H9 (cell line): Measurements from ENCODE around the gene RCC1. TPM values are rescaled to one million over a fixed set of nuclear protein-coding genes. Genes with fewer than 3 reads are reported as not detected.
A peak's percentile ranks its signal among the peaks of the same experiment; 100 is the strongest.

Experiments used
- DNase-seq: peaks from one replicate; pipeline ENCODE4 v3.0.0-alpha.2; 2017
- H2AFZ ChIP-seq: one replicate; pipeline ENCODE4 v1.6.1; 2013; ENCODE audit warnings: mild to moderate bottlenecking, low read length, control low read depth, moderate library complexity
- H2AK5ac ChIP-seq: 2 replicates; pipeline ENCODE4 v1.6.1; 2013; ENCODE audit warnings: low read length, control low read depth, mixed read lengths; ENCODE audit not compliant: insufficient read length
- H2BK120ac ChIP-seq: one replicate; pipeline ENCODE4 v1.6.1; 2013; ENCODE audit warnings: low read depth, mild to moderate bottlenecking, low read length, control low read depth, inconsistent platforms; ENCODE audit not compliant: poor library complexity, severe bottlenecking
- H2BK12ac ChIP-seq: 2 replicates; pipeline ENCODE4 v1.6.1; 2013; ENCODE audit warnings: low read length, control low read depth, mixed read lengths, low read depth; ENCODE audit not compliant: insufficient read length
- H2BK15ac ChIP-seq: 2 replicates; pipeline ENCODE4 v1.6.1; 2013; ENCODE audit warnings: low read depth, low read length, control low read depth
- H2BK20ac ChIP-seq: one replicate; pipeline ENCODE4 v1.6.1; 2013; ENCODE audit warnings: low read depth, mild to moderate bottlenecking, low read length, control low read depth, inconsistent platforms; ENCODE audit not compliant: poor library complexity, severe bottlenecking
- H2BK5ac ChIP-seq: 2 replicates; pipeline ENCODE4 v1.6.1; 2013; ENCODE audit warnings: low read length, control low read depth, mixed read lengths; ENCODE audit not compliant: insufficient read length
- H3K14ac ChIP-seq: 2 replicates; pipeline ENCODE4 v1.6.1; 2013; ENCODE audit warnings: low read length, control low read depth; ENCODE audit not compliant: insufficient read depth
- H3K18ac ChIP-seq: 2 replicates; pipeline ENCODE4 v1.6.1; 2013; ENCODE audit warnings: low read depth, mild to moderate bottlenecking, mixed read lengths, low read length, control low read depth; ENCODE audit not compliant: insufficient read length
- H3K23ac ChIP-seq: 2 replicates; pipeline ENCODE4 v1.6.1; 2013; ENCODE audit warnings: low read length, control low read depth, mixed read lengths, low read depth; ENCODE audit not compliant: insufficient read length
- H3K23me2 ChIP-seq: 2 replicates; pipeline ENCODE4 v1.6.1; 2013; ENCODE audit warnings: low read depth, mild to moderate bottlenecking, mixed read lengths, low read length, control low read depth; ENCODE audit not compliant: insufficient read length, poor library complexity, severe bottlenecking
- H3K27ac ChIP-seq: 2 replicates; pipeline ENCODE4 v1.5.1; 2013; ENCODE audit warnings: low read length, control low read depth, mixed read lengths, low read depth; ENCODE audit not compliant: insufficient read length
- H3K27me3 ChIP-seq: 2 replicates; pipeline ENCODE4 v1.6.1; 2013; ENCODE audit warnings: low read length, control low read depth, inconsistent platforms; ENCODE audit not compliant: insufficient read depth
- H3K4ac ChIP-seq: 2 replicates; pipeline ENCODE4 v1.6.1; 2013; ENCODE audit warnings: low read depth, mild to moderate bottlenecking, control low read depth, inconsistent platforms, low read length, moderate library complexity
- H3K4me1 ChIP-seq: 2 replicates; pipeline ENCODE4 v1.6.1; 2013; ENCODE audit warnings: low read length, control low read depth, inconsistent platforms; ENCODE audit not compliant: insufficient read depth
- H3K4me2 ChIP-seq: 2 replicates; pipeline ENCODE4 v1.6.1; 2013; ENCODE audit warnings: low read length, control low read depth, mixed read lengths; ENCODE audit not compliant: insufficient read length, insufficient read depth
- H3K56ac ChIP-seq: 2 replicates; pipeline ENCODE4 v1.6.1; 2013; ENCODE audit warnings: low read depth, mild to moderate bottlenecking, mixed read lengths, low read length, control low read depth; ENCODE audit not compliant: insufficient read length
- H3K79me1 ChIP-seq: 2 replicates; pipeline ENCODE4 v1.6.1; 2013; ENCODE audit warnings: low read depth, mild to moderate bottlenecking, moderate library complexity, low read length, control low read depth, inconsistent platforms; ENCODE audit not compliant: insufficient read depth, poor library complexity, severe bottlenecking
- H3K79me2 ChIP-seq: 2 replicates; pipeline ENCODE4 v1.6.1; 2013; ENCODE audit warnings: low read length, control low read depth, inconsistent platforms; ENCODE audit not compliant: insufficient read depth
- H3K9ac ChIP-seq: 2 replicates; pipeline ENCODE4 v1.6.1; 2013; ENCODE audit warnings: low read length, control low read depth, mixed read lengths; ENCODE audit not compliant: insufficient read length; ENCODE audit errors: extremely low read depth
- H3K9me3 ChIP-seq: one replicate; pipeline ENCODE4 v1.6.1; 2013; ENCODE audit warnings: low read depth, low read length, inconsistent platforms; ENCODE audit not compliant: control insufficient read depth
- H3T11ph ChIP-seq: one replicate; pipeline ENCODE4 v1.6.1; 2013; ENCODE audit warnings: mild to moderate bottlenecking, low read length, control low read depth, inconsistent platforms
- H4K20me1 ChIP-seq: one replicate; pipeline ENCODE4 v1.6.1; 2013; ENCODE audit not compliant: control insufficient read depth, insufficient read length, insufficient read depth
- H4K5ac ChIP-seq: 2 replicates; pipeline ENCODE4 v1.6.1; 2013; ENCODE audit warnings: low read depth, mild to moderate bottlenecking, mixed read lengths, low read length, control low read depth; ENCODE audit not compliant: insufficient read length
- H4K8ac ChIP-seq: replicated peaks from 2 replicates; pipeline ENCODE4 v1.6.1; 2013; ENCODE audit warnings: low read length, control low read depth, mixed read lengths, low read depth; ENCODE audit not compliant: insufficient read length
- H4K91ac ChIP-seq: 2 replicates; pipeline ENCODE4 v1.6.1; 2013; ENCODE audit warnings: low read depth, mild to moderate bottlenecking, moderate library complexity, mixed read lengths, low read length, control low read depth; ENCODE audit not compliant: insufficient read length
- H3K27ac Mint-ChIP-seq, 3 experiments: 2 replicates in 2 of 3; 3 replicates in 1 of 3; pipeline ENCODE4 v1.8.0; 2020 to 2021; ENCODE audit warnings: mixed read lengths in 3 of 3, mild to moderate bottlenecking in 1 of 3, moderate library complexity in 1 of 3
- H3K27me3 Mint-ChIP-seq: 2 replicates; pipeline ENCODE4 v1.8.0; 2021; ENCODE audit warnings: low read depth, mild to moderate bottlenecking, moderate library complexity, mixed read lengths
- H3K36me3 Mint-ChIP-seq, 3 experiments: 2 replicates in 2 of 3; 3 replicates in 1 of 3; pipeline ENCODE4 v1.8.0; 2020 to 2021; ENCODE audit warnings: low read depth in 3 of 3, mixed read lengths in 3 of 3; ENCODE audit not compliant: insufficient read depth in 1 of 3
- H3K4me1 Mint-ChIP-seq, 2 experiments: 2 replicates each; pipeline ENCODE4 v1.8.0; 2020; ENCODE audit warnings: mixed read lengths in 2 of 2
- H3K4me3 Mint-ChIP-seq, 2 experiments: 2 replicates in 1 of 2; 3 replicates in 1 of 2; pipeline ENCODE4 v1.8.0; 2020 to 2021; ENCODE audit warnings: mild to moderate bottlenecking in 2 of 2, mixed read lengths in 2 of 2, moderate library complexity in 1 of 2
- H3K9me3 Mint-ChIP-seq, 2 experiments: 2 replicates in 1 of 2; 3 replicates in 1 of 2; pipeline ENCODE4 v1.8.0; 2020; ENCODE audit warnings: mild to moderate bottlenecking in 2 of 2, mixed read lengths in 2 of 2, moderate library complexity in 1 of 2
- WGBS: extraction: QIAGEN DNeasy Blood & Tissue Kit; methylation state at CpG from one replicate; pipeline ENCODE4 v1.1.7; 2013; ENCODE audit warnings: missing lambda C conversion rate, low lambda C conversion rate, mixed read lengths; ENCODE audit not compliant: insufficient read length; ENCODE audit errors: extremely low coverage; 5-methylcytosine and 5-hydroxymethylcytosine counted together
- total RNA-seq: library from RNA; stranded (reverse); gene quantifications from 2 replicates; pipeline ENCODE4 v1.2.1, GENCODE V29; 2021
- TF ChIP-seq, protein P1 (sequence below): fragments of 200-600 bp; sonication (generic); conservative IDR thresholded peaks from 3 replicates; pipeline ENCODE4 v1.8.0; 2021; ENCODE audit warnings: antibody characterized with exemption, mild to moderate bottlenecking

RCC1 gene
- total RNA-seq, 1 experiment from 2014 or later, result 93.6 TPM

DNA sequence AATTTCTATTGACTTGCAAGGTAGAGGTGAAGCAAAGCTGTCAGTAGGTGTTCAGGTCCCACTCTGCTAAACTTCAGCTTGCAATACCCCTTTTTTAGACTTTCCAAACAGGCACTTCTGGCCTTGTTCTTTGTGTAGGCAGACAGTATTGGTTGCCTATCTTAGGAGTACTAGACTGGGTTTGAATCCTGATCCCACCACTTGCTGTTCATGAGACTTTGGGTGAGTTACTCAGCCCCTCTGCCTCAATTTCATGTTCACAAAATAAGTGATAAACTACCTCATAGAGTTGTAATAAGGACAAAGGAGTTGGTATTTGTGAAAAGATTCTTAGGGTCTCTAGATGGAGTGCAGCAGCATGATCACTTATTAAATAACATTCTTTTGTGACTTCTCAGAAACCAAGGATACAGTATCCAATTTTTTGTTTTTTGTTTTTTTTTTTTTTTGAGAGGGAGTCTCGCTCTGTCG lies 5.2 kb downstream of the RCC1 start:
- no peak overlapping the region for H2BK12ac ChIP-seq
- TF ChIP-seq, protein P1, sequence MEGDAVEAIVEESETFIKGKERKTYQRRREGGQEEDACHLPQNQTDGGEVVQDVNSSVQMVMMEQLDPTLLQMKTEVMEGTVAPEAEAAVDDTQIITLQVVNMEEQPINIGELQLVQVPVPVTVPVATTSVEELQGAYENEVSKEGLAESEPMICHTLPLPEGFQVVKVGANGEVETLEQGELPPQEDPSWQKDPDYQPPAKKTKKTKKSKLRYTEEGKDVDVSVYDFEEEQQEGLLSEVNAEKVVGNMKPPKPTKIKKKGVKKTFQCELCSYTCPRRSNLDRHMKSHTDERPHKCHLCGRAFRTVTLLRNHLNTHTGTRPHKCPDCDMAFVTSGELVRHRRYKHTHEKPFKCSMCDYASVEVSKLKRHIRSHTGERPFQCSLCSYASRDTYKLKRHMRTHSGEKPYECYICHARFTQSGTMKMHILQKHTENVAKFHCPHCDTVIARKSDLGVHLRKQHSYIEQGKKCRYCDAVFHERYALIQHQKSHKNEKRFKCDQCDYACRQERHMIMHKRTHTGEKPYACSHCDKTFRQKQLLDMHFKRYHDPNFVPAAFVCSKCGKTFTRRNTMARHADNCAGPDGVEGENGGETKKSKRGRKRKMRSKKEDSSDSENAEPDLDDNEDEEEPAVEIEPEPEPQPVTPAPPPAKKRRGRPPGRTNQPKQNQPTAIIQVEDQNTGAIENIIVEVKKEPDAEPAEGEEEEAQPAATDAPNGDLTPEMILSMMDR, result no peak
- H3K36me3 Mint-ChIP-seq, result peaks cover 63 to 78% (median 75%) of the 10 kb centered on the region in 3 experiments
- H3K4me1 ChIP-seq, result peaks cover 2% of the 10 kb centered on the region; the same call in 1 of the 2 replicates
- no CpG with 5 or more reads among the region's 2 CpGs for WGBS
- H3K18ac ChIP-seq, result no peak overlapping the region
- no peak overlapping the region for H3K4ac ChIP-seq
- H4K8ac ChIP-seq, result no peak overlapping the region
- no peak overlapping the region for H4K91ac ChIP-seq
- H3K27me3 Mint-ChIP-seq, result peaks cover 54% of the 10 kb centered on the region
- H3K9me3 Mint-ChIP-seq, result peaks cover 5 to 7% of the 10 kb centered on the region in 2 experiments
- H2BK120ac ChIP-seq, result no peak overlapping the region
- peak overlapping the region; percentile 89 for H3K27ac ChIP-seq
- no peak overlapping the region for H2BK5ac ChIP-seq
- H3K9me3 ChIP-seq, result no peaks in the 10 kb centered on the region
- H3K27ac Mint-ChIP-seq, result peak overlapping the region; percentile 94 to 99 (median 99); a peak in 6 of 7 replicates
- H4K5ac ChIP-seq, result no peak overlapping the region
- no peaks in the 10 kb centered on the region for H3K79me1 ChIP-seq
- peak; percentile 59 for DNase-seq
- H3K9ac ChIP-seq, result no peak overlapping the region
- H3K4me3 Mint-ChIP-seq, result peak overlapping the region; percentile 97; a peak in 3 of 5 replicates
- no peak overlapping the region for H2BK15ac ChIP-seq
- H2BK20ac ChIP-seq, result no peak overlapping the region
- H3K79me2 ChIP-seq, result no peaks in the 10 kb centered on the region
- peaks cover 3% of the 10 kb centered on the region for H4K20me1 ChIP-seq
- H3K23me2 ChIP-seq, result peaks cover 4% of the 10 kb centered on the region
- no peak overlapping the region for H3K4me2 ChIP-seq
- H3K56ac ChIP-seq, result no peak overlapping the region
- H2AFZ ChIP-seq, result no peak overlapping the region
- H3K23ac ChIP-seq, result no peak overlapping the region
- H2AK5ac ChIP-seq, result no peak overlapping the region
- H3T11ph ChIP-seq, result no peak overlapping the region
- H3K14ac ChIP-seq, result no peak overlapping the region
- peaks cover 18 to 31% of the 10 kb centered on the region in 2 experiments for H3K4me1 Mint-ChIP-seq
- no peaks in the 10 kb centered on the region for H3K27me3 ChIP-seq
